ENCODE measurements around the gene TSKS.

Gene TSKS, protein sequence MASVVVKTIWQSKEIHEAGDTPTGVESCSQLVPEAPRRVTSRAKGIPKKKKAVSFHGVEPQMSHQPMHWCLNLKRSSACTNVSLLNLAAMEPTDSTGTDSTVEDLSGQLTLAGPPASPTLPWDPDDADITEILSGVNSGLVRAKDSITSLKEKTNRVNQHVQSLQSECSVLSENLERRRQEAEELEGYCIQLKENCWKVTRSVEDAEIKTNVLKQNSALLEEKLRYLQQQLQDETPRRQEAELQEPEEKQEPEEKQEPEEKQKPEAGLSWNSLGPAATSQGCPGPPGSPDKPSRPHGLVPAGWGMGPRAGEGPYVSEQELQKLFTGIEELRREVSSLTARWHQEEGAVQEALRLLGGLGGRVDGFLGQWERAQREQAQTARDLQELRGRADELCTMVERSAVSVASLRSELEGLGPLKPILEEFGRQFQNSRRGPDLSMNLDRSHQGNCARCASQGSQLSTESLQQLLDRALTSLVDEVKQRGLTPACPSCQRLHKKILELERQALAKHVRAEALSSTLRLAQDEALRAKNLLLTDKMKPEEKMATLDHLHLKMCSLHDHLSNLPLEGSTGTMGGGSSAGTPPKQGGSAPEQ

DNA sequence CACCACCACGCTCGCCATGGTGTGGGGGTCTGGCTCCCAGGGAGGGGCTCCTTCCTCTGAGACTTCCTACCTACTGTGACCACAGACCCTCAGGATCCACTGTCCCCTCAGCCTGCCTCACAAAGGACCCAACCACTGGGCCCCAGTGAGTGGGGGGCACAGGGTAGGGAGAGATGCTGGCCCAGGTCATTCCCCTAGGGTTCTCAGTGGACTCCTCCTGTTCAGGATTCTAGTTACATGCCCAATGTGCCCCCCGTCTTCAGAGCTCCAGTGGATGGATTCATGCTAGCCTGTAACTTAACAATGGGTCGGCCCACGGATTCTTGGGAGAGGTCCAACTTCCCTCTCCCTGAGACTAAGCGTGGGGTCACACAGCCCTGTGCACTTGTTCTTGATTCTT, at the start of gene TSKS:
TSS of gene TSKS (minus strand) at position 77 of the 400 bp plus-strand sequence. CDS start at position 18, 59 bp downstream.
- no peak for DNase-seq (ENCODE audit: low read depth)

DNA sequence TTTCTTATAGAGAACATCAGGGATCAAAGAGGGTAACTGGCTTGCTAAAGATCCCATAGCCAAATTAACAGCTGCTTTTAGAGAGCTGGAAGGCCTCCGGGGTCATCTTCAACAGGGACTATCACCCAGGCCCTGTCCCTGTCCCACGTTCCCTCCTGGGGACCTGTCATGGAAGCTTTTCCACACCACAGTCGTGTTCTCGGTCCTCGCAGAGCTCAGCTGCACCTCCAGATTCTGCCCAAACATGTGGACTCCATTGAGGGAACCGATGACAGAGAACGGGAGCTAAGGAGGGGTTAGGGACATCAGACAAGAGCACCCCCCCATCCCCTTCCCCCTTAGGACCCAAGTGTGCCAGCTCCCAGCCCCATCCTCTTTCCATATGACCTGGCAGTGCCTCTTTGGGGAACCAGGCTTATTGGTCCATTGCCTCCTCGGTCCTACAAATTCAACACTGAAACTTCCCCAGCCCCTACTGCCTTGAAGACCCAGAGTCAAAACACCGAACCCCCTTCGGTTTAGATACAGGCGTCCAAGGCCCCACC, 49.4 kb upstream of the TSKS start:
- DNase-seq (ENCODE audit: low read depth), result no peak

DNA sequence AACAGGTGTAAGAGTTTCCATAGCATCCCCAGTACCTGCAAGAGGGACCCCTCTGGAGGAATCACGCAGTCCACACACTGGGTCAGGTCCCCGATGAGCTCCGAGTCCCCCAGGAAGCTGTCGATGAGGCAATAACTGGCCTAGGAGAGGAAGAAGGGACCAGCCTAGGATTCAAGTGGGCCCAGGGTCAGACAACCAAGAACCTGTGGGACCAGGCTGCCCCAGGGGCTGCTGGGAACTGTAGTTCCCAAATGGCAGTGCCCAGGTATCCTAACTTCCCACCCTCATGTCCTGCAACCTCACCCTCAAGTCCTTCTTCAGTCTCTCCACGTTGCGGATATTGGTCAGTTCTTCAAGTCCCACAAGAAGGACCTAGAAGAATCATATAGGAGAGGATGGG, 48.2 kb upstream of the TSKS start:
- DNase-seq (ENCODE audit: low read depth), result no peak

DNA sequence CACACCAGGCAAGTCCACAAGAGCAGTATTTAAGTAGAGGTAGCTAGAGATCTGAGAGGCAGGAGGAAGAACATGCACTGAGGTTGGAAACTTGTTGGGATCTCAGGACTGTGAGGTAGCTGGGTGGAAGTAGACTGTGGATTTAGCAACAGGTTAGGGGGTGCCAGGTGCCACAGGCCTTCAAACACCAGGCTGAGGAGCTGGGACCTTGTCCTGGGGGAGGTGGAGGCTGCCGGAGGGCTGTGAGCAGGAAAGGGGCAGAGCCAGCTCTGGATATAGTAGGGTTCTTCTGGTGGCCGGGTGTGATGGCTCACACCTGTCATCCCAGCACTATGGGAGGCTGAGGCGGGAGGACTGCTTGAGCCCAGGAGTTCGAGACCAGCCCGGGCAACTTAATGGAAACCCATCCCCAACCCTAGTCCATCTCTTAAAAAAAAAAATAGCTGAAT, 46.9 kb upstream of the TSKS start:
- no peak for DNase-seq (ENCODE audit: low read depth)

DNA sequence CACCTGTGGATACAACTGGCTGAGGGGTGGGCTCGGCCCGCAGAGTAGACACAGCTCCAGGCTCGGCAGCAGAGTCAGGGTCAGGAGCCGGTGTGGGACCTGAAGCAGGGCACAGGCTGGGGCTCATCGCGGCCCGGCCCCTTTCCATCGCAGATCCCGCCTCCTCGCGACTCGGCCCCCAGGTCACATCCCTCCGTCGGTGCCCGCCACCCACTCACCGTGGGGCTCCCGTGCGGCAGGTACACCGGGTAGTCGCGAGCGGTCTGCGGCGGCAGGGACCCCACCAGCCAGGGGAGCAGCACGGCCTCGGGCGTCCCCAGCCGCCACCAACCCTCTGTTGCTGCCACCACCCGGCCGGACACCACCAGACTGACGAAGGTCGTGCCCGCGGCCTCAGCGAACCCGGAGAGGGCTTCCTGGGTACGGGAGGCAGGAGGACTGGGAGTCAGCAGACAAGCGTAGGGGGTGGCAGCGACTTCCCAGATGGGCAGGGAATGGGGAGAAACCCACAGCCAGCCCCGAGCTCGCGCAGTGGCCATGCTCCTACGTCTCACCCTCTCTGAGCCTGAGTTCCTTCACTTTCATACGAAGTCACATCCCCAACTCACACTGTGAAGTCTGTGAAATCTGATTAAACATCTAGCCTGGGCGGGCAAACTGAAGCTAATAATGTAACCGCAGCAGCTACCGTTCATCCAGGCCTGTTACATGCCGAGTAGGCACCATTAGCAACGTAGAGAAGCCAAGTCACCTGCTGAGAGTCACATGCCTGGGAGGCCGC, 46.2 kb upstream of the TSKS start:
- peak; percentile 18 for DNase-seq (ENCODE audit: low read depth)

DNA sequence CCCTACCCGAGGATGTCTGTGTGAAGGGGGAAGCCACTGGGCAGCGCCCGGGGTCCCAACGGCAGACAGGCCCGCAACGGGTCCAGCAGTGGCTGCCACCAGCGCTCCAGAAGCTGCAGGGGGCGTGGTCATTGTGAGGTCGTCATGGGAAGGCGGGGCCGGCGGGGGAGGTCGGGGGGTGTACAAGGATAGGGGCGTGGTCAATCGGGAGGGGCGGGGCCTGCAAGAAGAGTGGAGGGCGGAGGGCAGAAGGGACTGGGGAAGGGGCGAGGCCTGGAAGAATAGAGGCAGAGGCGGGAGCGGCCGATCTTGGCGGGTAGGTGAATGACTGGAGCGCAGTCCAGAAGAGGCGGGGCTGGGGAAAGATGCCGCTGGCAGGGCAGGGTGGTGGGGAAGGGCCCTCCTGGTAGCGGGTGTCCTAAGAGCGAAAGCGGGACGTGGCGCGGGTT, 45.6 kb upstream of the TSKS start:
- peak; percentile 82 for DNase-seq (ENCODE audit: low read depth)

DNA sequence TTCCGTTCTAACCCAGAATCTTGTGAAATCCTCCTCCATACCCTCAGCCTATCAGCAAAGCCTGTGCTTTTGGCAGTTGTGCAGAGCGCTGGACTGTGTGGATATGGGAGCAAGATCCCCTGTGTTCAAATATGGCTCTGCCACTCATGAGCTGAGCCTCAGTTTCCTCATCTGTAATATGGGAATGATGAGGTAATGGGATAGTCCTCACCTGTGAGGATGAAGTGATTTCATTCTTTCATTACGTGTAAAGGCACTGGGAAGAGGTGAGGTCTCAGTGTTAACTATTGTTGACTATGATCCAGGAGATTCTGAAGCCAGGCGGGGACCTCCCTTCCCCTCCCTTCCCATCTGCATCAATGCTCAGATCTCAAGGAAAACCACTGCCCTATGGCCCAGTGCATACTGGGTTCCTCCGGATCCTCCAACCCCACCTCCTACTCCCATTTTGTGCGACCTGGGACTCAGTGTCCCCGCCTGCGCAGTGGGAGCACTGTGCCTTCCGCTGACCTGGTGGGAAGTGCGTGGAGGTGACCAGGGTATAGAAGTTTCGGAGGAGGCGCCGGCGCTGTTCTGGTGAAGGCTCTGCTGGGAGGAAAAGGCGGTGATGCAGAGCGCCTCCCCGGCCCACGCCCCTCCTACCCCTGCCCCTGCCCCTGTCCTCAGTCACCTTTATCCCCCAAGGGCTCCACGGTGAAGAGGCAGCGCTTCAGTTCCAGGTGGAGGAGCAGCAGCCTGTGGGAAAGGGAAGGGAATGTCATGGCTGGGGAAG, 45.0 kb upstream of the TSKS start:
- DNase-seq (ENCODE audit: low read depth), result no peak

DNA sequence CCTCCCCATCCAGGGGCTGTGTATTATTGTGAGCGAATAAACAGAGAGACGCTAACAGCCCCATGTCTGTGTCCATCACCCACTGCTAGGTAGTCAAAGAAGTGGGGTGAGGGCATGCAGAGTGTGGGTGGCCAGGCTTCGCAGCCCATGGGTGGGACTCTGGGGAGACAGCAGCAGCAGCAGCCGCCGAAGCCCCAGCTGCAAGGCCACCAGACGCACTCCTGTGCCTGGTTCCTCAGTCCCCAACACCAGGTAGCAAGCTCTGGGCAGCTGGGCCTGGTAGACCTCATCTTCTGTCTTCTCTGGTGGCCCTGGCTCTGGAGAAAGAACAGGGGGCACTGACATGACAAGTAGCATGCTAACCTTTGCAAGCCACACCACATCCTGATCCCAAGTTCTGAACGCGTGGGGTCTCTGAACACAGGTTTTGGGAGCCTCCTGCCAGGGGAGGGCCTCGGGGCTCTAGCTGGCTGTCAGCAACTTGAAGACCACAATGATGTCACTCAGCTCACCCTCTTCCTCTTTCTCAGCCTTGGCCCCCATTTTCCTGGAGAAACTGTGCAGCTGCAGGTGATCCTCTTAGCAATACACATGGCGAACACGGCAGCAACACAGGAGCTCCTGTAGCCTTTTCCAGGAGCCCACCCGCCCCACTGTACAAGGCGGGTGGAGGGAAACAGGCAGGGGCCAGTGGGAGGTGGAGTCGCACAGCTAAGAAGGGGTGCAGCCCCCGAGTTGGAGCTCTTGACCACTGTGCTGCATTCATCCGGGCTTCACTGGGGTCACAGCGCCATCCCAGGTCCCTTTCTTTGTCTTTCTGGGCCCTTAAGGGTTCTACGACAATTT, 44.2 kb upstream of the TSKS start:
- no peak for DNase-seq (ENCODE audit: low read depth)

DNA sequence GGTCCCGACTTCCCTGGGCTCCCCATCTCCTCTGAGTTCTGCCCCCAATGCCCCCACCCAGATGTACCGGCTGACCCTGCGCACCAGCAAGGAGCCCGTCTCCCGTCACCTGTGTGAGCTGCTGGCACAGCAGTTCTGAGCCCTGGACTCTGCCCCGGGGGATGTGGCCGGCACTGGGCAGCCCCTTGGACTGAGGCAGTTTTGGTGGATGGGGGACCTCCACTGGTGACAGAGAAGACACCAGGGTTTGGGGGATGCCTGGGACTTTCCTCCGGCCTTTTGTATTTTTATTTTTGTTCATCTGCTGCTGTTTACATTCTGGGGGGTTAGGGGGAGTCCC, 43.5 kb upstream of the TSKS start:
- DNase-seq (ENCODE audit: low read depth), result no peak

DNA sequence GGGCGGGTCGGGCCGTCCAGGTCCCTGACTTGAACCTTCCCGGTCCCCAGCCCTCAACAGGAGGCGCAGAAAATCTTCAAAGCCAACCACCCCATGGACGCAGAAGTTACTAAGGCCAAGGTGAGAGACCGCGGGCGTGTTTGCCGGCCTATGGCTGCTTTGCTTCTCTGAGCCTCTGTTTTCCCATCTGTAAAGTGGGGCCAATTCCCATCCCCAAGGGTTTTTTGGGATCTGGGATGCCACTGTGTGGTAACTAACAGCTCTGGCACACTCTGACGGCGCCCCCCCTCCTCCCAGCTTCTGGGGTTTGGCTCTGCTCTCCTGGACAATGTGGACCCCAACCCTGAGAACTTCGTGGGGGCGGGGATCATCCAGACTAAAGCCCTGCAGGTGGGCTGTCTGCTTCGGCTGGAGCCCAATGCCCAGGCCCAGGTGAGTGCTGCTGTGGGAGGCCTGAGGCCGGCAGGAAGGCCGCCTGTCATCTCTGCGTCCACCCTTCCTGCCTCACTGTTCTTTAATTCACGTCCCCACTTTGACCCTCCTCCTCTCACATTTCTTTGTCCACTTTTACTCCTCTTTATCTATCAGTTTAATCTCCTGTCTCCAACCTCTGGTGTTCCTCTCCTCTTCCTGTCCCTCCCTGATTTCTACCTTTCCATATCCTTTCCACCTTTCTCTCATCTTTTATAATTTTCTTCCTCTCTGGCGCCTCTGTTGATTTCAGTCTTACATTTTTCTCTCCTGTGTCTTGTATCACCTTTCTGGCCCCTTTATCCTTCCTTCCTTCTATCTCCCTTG, 42.9 kb upstream of the TSKS start:
- no peak for DNase-seq (ENCODE audit: low read depth)

DNA sequence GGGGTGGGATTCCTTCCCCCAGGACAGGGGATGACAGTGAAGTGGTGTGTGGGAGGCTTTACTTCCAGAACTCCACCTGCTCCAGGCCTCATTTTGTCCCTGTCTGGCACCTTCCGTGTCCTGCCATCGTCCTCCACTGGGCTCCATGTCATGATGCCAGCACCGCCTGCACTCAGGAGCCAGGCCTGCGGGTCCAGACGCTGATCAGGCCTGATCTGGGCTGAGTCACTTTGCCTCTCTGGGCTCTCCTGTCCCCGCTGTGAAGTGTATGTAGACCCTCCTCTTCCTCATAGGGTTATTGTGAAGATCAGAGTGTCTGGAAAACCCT, 40.4 kb upstream of the TSKS start:
- DNase-seq (ENCODE audit: low read depth), result no peak

DNA sequence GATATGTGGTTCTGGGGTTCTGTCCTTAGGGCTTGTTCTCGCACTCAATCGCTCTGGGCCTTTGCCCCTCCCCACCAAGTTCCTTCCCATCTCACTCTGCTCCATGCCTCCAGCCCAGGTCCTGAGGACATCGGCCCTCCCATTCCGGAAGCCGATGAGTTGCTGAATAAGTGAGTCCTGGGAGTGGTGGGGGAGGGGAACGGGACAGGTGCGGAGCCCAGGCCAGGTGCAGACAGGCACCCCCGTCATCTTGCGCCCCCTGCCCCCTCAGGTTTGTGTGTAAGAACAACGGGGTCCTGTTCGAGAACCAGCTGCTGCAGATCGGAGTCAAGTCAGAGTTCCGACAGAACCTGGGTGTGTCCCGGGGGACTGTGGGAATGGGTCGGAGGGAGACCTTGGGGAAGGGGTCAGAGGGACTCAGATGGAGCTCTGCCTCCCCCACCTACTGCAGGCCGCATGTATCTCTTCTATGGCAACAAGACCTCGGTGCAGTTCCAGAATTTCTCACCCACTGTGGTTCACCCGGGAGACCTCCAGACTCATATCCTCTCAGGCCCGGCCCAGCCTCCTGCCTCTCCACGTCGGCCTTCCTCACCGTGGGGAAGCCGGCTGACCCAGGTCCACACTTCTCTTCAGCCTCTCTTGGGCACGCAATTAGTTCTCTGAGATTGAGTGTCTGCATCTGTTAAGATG, 39.9 kb upstream of the TSKS start:
- DNase-seq (ENCODE audit: low read depth), result no peak

DNA sequence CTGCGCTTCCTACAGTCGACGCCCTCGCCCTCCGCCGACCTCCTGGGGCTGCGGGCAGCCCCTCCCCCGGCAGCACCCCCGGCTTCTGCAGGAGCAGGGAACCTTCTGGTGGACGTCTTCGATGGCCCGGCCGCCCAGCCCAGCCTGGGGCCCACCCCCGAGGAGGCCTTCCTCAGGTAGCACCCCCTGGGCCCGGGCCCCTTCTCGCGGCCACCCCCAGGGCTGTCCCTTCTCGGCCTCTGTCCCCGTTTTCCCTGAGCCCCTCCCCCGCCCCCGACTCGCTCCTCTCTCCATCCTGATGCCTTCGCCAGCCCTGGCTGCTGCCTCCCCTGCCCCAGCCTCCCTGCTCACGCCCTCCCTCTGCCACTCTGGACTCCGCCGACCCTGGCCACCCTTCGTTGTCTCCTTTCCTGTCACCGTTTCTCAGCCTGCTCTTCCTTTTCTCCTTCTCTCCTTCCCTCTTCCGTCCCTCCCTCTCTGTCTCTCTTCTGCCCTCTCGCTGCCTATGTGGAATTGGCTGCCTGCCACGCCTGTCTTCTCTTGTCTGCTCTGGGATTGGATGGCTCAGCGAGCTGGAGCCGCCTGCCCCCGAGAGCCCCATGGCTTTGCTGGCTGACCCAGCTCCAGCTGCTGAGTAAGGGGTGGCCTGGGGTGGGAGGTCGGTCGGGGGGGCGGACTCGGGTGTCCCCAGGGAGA, 39.0 kb upstream of the TSKS start:
- DNase-seq (ENCODE audit: low read depth), result no peak

DNA sequence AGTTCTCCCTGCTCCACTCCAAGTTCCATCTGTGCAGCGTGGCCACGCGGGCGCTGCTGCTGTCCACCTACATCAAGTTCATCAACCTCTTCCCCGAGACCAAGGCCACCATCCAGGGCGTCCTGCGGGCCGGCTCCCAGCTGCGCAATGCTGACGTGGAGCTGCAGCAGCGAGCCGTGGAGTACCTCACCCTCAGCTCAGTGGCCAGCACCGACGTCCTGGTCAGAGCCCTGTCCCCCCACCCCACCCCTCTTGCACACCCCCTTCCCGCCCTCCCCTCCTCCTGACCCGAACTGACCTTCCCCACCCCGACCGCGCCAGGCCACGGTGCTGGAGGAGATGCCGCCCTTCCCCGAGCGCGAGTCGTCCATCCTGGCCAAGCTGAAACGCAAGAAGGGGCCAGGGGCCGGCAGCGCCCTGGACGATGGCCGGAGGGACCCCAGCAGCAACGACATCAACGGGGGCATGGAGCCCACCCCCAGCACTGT, 38.3 kb upstream of the TSKS start:
- DNase-seq (ENCODE audit: low read depth), result no peak

DNA sequence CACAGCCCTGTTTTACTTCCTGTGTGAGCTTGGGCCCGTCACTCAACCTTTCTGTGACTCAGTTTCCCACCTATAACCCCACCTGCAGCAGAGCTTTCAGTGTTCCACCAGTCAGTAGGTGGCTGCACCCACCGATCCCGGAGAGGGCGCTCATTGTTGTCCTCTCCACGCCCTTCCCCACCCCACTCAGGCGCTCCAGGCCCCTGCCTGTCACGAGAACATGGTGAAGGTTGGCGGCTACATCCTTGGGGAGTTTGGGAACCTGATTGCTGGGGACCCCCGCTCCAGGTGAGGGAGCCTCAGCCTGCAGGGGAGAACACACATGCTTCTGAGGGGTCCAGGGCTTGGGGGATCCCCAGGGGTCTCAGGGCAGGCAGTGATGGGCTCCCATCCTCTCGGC, 37.7 kb upstream of the TSKS start:
- no peak for DNase-seq (ENCODE audit: low read depth)

DNA sequence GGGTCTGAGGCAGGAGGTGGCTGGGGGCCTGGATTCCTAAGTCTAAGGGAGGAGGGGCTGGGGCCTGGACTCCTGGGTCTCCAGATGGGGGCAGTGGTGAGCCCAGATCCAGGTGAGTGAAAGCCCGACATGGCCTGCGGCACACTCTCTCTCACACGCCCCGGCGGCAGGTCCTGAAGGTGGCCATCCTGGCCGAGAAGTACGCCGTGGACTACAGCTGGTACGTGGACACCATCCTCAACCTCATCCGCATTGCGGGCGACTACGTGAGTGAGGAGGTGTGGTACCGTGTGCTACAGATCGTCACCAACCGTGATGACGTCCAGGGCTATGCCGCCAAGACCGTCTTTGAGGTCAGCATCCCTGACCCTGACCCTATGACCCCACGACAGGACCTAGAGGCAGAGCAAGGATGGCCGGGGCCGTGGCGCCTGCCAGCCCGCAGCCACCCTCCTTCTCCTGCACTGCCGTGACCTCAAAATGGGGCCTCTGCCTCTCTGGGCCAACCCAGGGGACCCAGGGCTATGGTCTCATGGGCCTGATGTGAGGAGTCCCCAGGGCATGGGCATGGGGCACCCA, 36.8 kb upstream of the TSKS start:
- no peak for DNase-seq (ENCODE audit: low read depth)

DNA sequence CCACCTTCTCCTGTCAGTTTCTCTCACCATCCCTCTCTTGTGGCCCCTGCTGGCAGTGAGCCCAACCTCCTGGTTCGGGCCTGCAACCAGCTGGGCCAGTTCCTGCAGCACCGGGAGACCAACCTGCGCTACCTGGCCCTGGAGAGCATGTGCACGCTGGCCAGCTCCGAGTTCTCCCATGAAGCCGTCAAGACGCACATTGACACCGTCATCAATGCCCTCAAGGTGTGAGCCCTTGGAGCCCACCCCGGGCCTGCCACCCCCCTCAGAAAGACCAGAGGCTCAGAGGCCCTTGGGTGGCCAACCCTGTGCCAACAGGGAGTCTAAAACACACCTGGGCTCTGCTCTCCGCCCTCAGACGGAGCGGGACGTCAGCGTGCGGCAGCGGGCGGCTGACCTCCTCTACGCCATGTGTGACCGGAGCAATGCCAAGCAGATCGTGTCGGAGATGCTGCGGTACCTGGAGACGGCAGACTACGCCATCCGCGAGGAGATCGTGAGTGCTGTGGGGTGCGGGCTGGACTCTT, 36.2 kb upstream of the TSKS start:
- no peak for DNase-seq (ENCODE audit: low read depth)

DNA sequence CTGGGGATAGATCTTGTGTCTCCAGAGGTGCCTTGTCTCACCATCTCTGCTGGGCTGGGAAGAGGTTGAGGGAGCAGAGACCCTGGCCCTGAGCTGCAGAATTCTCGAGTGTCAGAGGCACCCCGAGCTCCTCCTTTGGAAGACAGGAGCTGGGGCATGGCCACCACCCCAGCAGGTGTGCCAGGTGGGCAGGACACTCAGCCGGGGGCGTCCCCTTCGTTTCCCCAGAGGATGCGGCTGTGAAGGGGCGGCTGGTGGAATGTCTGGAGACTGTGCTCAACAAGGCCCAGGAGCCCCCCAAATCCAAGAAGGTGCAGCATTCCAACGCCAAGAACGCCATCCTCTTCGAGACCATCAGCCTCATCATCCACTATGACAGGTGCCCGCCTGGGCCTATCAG, 35.5 kb upstream of the TSKS start:
- DNase-seq (ENCODE audit: low read depth), result no peak
